ENCODE results near the gene ABCB6. TPM values are rescaled to one million over a fixed set of nuclear protein-coding genes. Genes with fewer than 3 reads are reported as not detected.
A peak's percentile ranks its signal among the peaks of the same experiment; 100 is the strongest.
"Not testable (repeated sequence)": the region's sequence is repeated elsewhere in the genome, so short reads cannot be mapped to it uniquely, and the experiment has no call there.

Gene ABCB6
- total RNA-seq, 1 donor from 2014 or later, result 18.2 TPM

GRCh38 chr2:219206328-219207133 is 12.2 kb downstream of the ABCB6 start, which contains the start of gene ZFAND2B:
Gene ZFAND2B (plus strand): TSS chr2:219206782. CDS start chr2:219206988, 206 bp downstream.
- intact Hi-C loops (cut with DNase I), result no loop called here
- DNase-seq (peak; percentile 98), ATAC-seq (peak; percentile 98)
- H3K4me1 ChIP-seq, result peaks cover 18% of the 10 kb centered on the region
- no peaks in the 10 kb centered on the region for H3K9me3 ChIP-seq
- peak within 1 kb of the TSS; percentile 90 for H3K27ac ChIP-seq
- H3K4me3 ChIP-seq, result peak within 1 kb of the TSS; percentile 73
- H3K27me3 ChIP-seq, result no peaks in the 10 kb centered on the region
- peak; percentile 16 for TF ChIP-seq CTCF (IDR thresholded peaks at IDR 0.05)
- peaks cover 26% of the 10 kb centered on the region for H3K36me3 ChIP-seq

GRCh38 chr2:219205981-219206327 is 12.8 kb downstream of the ABCB6 start:
- Histone ChIP-seq H3K4me3 (peak overlapping the region; percentile 73), H3K9me3 (no peaks in the 10 kb centered on the region), H3K27ac (peak overlapping the region; percentile 90), H3K27me3 (no peaks in the 10 kb centered on the region), H3K4me1 (peaks cover 18% of the 10 kb centered on the region), H3K36me3 (peaks cover 26% of the 10 kb centered on the region)
- no peak for ATAC-seq
- no peak for DNase-seq
- intact Hi-C loops (cut with DNase I), result no loop called here
- TF ChIP-seq CTCF (IDR thresholded peaks at IDR 0.05), result no peak

GRCh38 chr2:219205165-219205538 is 13.6 kb downstream of the ABCB6 start:
- intact Hi-C loops (cut with DNase I), result no loop called here
- no peak for TF ChIP-seq CTCF (IDR thresholded peaks at IDR 0.05)

GRCh38 chr2:219204425-219205164 is 14.2 kb downstream of the ABCB6 start:
- DNase-seq, result no peak
- Histone ChIP-seq H3K4me3 (no peak overlapping the region), H3K27me3 (no peaks in the 10 kb centered on the region), H3K9me3 (no peaks in the 10 kb centered on the region), H3K36me3 (peaks cover 15% of the 10 kb centered on the region), H3K27ac (no peak overlapping the region), H3K4me1 (peaks cover 18% of the 10 kb centered on the region)
- TF ChIP-seq CTCF (IDR thresholded peaks at IDR 0.05), result no peak
- intact Hi-C loops (cut with DNase I), result no loop called here
- ATAC-seq, result no peak

More at GRCh38 chr2:219205165-219205538, 13.6 kb downstream of the ABCB6 start:
- Histone ChIP-seq H3K9me3 (no peaks in the 10 kb centered on the region), H3K4me1 (peaks cover 18% of the 10 kb centered on the region), H3K4me3 (no peak overlapping the region), H3K27ac (no peak overlapping the region), H3K36me3 (peaks cover 18% of the 10 kb centered on the region), H3K27me3 (no peaks in the 10 kb centered on the region)
- ATAC-seq, result no peak
- no peak for DNase-seq

- H3K4me3 ChIP-seq; intact Hi-C loops (cut with DNase I); H3K4me1 ChIP-seq; H3K9me3 ChIP-seq; H3K27ac ChIP-seq; DNase-seq; H3K36me3 ChIP-seq; H3K27me3 ChIP-seq; ATAC-seq: not testable (repeated sequence)
These were observed 17.4 kb downstream of the ABCB6 start for GRCh38 chr2:219201331-219201730.

- H3K36me3 ChIP-seq; ATAC-seq; H3K4me1 ChIP-seq; H3K9me3 ChIP-seq; H3K4me3 ChIP-seq; H3K27ac ChIP-seq; intact Hi-C loops (cut with DNase I); H3K27me3 ChIP-seq; DNase-seq: not testable (repeated sequence)
These were observed 18.0 kb downstream of the ABCB6 start for GRCh38 chr2:219200502-219201326.

Data from upper lobe of right lung (tissue), 1 donor.